HG02623 (cell line): Measurements from ENCODE around the gene PCDHGA4.
"Not testable (repeated sequence)": the region's sequence is repeated elsewhere in the genome, so short reads cannot be mapped to it uniquely, and the experiment has no call there.

Source experiments
- ATAC-seq: cut with Tn5 transposase; IDR thresholded peaks from one replicate; pipeline ENCODE4 v1.9.1; 2021; ENCODE audit warnings: moderate library complexity; ENCODE audit not compliant: unreplicated experiment

The PCDHGA4 gene

DNA sequence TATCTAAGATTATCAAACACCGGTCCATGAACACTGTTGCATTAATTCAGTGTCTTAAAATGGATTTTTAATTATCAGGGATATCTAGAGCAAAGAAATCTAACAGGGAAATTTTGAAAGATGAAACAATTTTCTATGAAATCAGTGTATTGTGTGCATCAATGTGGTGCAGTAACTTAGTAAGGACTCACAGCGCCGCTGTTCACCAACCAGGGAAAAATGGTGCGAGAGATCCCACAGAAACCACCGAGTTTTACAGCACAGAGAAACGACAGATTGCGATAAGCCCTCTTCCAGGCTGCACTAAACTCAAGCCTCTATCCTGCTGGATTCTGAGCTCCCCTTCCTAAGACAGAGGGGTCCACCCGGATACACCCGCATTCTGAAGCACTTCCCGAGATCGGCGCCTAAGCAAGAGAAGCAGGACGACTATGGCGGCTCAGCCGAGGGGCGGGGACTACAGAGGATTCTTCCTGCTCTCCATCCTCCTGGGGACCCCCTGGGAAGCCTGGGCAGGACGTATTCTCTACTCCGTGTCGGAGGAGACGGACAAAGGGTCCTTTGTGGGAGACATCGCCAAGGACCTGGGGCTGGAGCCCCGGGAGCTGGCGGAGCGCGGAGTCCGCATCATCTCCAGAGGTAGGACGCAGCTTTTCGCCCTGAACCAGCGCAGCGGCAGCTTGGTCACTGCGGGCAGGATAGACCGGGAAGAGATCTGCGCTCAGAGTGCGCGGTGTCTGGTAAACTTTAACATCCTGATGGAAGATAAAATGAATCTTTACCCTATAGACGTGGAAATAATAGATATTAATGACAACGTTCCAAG lies 27.9 kb downstream of the PCDHGA4 start, which contains the start of gene PCDHGA7:
Gene PCDHGA7 (plus strand): TSS at position 274 of the 826 bp plus-strand sequence. CDS start 158 bp downstream, at position 432.
- ATAC-seq, result no peak

DNA sequence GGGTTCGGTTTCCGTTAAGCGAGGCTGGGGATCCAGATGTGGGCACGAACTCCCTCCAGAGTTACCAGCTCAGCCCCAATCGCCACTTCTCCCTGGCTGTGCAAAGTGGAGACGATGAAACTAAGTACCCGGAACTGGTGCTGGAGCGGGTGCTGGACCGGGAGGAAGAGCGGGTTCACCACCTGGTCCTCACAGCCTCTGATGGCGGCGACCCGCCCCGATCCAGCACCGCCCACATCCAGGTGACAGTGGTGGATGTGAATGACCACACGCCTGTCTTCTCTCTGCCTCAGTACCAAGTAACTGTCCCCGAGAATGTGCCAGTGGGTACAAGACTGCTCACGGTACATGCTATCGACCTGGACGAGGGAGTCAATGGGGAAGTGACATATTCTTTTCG lies 28.5 kb downstream of the PCDHGA4 start:
- no peak for ATAC-seq

DNA sequence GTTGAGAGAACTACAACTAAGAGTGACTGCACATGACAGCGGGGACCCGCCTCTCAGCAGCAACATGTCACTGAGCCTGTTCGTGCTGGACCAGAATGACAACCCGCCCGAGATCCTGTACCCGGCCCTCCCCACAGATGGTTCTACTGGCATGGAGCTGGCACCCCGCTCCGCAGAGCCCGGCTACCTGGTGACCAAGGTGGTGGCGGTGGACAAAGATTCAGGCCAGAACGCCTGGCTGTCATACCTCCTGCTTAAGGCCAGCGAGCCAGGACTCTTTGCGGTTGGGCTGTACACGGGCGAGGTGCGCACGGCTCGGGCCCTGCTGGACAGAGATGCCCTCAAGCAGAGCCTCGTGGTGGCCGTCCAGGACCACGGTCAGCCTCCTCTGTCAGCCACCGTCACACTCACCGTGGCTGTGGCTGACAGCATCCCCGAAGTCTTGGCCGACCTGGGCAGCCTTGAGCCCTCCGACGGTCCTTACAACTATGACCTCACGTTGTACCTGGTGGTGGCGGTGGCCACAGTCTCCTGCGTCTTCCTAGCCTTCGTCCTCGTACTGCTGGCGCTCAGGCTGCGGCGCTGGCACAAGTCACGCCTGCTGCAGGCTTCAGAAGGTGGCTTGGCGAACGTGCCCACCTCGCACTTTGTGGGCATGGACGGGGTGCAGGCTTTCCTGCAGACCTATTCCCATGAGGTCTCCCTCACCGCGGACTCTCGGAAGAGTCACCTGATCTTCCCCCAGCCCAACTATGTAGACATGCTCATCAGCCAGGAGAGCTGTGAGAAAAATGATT lies 29.8 kb downstream of the PCDHGA4 start:
- ATAC-seq, result no peak

DNA sequence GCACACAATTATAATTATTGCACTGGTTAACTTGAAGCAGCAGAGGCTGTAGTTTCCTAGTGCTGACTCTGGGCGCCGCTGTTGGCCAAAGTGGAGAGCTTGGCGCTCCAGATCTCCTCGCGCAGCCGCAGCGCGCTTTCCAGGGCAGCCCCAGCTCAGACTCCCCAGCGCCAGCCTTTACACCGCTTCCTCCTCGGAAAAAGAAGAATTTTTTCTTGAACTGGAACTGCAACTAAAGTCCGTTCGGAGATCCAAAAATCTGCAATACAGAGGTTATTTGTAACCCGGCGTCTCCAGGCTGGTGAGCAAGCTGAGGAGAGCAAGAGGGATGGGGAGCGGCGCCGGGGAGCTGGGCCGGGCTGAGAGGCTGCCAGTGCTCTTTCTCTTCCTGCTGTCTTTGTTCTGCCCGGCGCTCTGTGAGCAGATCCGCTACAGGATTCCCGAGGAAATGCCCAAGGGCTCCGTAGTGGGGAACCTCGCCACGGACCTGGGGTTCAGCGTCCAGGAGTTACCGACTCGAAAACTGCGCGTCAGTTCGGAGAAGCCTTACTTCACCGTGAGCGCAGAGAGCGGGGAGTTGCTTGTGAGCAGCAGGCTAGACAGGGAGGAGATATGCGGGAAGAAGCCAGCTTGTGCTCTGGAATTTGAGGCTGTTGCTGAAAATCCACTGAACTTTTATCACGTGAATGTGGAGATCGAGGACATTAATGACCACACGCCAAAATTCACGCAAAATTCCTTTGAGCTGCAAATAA lies 32.9 kb downstream of the PCDHGA4 start, which contains the start of gene PCDHGB4:
Gene PCDHGB4 (plus strand): TSS at position 142 of the 755 bp plus-strand sequence. CDS start 187 bp downstream, at position 329.
- not testable (repeated sequence) for ATAC-seq

DNA sequence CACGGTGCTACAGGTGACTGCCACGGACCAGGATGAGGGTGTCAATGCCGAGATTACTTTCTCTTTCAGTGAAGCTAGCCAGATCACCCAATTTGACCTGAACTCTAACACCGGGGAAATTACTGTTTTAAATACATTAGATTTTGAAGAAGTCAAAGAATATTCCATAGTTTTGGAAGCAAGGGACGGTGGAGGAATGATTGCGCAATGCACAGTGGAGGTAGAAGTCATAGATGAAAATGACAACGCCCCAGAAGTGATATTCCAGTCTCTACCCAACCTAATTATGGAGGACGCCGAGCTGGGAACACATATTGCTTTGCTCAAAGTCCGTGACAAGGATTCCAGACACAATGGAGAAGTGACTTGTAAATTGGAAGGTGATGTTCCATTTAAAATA lies 33.8 kb downstream of the PCDHGA4 start:
- no peak for ATAC-seq

DNA sequence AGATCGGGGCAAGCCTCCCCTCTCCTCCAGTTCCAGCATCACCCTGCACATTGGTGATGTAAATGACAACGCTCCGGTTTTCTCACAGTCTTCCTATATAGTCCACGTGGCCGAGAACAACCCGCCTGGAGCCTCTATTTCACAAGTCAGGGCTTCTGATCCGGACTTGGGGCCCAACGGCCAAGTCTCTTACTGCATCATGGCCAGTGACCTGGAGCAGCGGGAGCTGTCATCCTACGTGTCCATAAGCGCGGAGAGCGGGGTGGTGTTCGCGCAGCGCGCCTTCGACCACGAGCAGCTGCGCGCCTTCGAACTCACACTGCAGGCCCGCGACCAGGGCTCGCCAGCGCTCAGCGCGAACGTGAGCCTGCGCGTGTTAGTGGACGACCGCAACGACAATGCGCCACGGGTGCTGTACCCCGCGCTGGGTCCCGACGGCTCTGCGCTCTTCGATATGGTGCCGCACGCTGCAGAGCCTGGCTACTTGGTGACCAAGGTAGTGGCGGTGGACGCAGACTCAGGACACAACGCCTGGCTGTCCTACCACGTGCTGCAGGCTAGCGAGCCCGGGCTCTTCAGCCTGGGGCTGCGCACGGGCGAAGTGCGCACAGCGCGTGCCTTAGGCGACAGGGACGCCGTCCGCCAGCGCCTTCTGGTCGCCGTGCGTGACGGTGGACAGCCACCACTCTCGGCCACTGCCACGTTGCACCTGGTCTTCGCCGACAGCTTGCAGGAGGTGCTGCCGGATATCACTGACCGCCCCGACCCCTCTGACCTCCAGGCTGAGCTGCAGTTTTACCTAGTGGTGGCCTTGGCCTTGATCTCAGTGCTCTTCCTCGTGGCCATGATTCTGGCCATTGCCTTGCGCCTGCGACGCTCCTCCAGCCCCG lies 34.6 kb downstream of the PCDHGA4 start:
- ATAC-seq, result no peak

DNA sequence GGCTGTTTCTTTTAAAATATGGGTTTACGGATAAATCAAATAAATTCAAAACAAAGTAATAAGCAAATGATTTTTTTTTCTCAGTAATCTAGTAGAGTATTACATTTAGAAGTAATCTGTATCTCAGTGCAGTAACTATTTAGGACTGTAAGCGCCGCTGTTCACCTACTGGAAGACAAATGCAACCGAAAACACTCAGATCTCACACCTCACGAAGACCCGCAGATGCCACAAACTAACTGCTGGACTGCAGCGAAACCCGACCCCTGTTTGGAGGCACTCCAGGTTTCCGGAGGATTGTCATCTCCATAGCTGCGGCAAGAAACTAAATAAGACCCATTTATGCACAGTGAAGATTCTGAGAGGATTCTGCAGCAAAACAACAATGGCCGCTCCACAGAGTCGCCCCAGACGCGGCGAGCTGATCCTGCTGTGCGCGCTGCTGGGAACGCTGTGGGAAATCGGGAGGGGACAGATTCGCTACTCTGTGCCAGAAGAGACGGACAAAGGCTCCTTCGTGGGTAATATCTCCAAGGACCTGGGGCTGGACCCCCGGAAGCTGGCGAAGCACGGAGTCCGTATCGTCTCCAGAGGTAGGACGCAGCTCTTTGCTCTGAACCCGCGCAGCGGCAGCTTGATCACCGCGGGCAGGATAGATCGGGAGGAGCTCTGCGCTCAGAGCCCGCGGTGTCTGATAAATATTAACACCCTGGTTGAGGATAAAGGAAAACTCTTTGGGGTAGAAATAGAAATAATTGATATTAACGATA lies 37.8 kb downstream of the PCDHGA4 start, which contains the start of gene PCDHGA8:
Gene PCDHGA8 (plus strand): TSS at position 205 of the 770 bp plus-strand sequence. CDS start 181 bp downstream, at position 386.
- no peak for ATAC-seq

DNA sequence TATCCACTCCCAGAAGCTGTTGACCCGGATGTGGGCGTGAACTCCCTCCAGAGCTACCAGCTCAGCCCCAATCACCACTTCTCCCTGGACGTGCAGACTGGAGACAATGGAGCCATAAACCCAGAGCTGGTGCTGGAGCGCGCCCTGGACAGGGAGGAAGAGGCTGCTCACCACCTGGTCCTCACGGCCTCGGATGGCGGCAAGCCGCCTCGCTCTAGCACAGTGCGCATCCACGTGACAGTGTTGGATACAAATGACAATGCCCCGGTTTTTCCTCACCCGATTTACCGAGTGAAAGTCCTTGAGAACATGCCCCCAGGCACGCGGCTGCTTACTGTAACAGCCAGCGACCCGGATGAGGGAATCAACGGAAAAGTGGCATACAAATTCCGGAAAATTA lies 38.4 kb downstream of the PCDHGA4 start:
- ATAC-seq, result no peak

DNA sequence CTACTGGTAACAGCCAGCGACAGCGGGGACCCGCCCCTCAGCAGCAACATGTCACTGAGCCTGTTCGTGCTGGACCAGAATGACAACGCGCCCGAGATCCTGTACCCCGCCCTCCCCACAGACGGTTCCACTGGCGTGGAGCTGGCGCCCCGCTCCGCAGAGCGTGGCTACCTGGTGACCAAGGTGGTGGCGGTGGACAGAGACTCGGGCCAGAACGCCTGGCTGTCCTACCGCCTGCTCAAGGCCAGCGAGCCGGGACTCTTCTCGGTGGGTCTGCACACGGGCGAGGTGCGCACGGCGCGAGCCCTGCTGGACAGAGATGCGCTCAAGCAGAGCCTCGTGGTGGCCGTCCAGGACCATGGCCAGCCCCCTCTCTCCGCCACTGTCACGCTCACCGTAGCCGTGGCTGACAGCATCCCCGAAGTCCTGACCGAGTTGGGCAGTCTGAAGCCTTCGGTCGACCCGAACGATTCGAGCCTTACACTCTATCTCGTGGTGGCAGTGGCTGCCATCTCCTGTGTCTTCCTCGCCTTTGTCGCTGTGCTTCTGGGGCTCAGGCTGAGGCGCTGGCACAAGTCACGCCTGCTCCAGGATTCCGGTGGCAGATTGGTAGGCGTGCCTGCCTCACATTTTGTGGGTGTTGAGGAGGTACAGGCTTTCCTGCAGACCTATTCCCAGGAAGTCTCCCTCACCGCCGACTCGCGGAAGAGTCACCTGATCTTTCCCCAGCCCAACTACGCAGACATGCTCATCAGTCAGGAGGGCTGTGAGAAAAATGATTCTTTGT lies 39.8 kb downstream of the PCDHGA4 start:
- not testable (repeated sequence) for ATAC-seq

DNA sequence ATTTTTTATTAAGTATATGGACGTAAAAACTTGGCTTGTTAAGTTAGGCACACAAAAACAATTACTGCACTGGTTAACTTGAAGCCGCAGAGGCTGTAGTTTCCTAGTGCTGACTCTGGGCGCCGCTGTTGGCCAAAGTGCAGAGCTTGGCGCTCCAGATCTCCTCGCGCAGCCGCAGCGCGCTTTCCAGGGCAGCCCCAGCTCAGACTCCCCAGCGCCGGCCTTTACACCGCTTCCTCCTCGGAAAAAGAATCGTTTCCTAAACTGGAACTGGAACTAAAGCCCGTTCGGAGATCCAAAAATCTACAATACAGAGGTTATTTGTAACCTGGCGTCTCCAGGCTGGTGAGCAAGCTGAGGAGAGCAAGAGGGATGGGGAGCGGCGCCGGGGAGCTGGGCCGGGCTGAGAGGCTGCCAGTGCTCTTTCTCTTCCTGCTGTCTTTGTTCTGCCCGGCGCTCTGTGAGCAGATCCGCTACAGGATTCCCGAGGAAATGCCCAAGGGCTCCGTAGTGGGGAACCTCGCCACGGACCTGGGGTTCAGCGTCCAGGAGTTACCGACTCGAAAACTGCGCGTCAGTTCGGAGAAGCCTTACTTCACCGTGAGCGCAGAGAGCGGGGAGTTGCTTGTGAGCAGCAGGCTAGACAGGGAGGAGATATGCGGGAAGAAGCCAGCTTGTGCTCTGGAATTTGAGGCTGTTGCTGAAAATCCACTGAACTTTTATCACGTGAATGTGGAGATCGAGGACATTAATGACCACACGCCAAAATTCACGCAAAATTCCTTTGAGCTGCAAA lies 43.1 kb downstream of the PCDHGA4 start, which contains the start of gene PCDHGB5:
Gene PCDHGB5 (plus strand): TSS at position 192 of the 796 bp plus-strand sequence. CDS start 181 bp downstream, at position 373.
- ATAC-seq, result peak; percentile 72

DNA sequence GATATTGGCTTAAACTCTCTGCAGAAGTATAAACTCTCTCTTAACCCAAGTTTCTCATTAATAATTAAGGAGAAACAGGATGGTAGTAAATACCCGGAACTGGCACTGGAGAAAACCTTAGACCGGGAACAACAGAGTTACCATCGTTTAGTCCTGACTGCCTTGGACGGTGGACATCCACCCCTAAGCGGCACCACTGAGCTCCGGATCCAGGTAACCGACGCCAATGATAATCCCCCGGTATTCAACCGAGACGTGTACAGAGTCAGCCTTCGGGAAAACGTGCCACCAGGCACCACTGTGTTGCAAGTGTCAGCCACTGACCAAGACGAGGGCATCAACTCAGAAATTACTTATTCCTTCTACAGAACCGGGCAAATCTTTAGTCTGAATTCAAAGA lies 43.8 kb downstream of the PCDHGA4 start:
- ATAC-seq, result no peak

DNA sequence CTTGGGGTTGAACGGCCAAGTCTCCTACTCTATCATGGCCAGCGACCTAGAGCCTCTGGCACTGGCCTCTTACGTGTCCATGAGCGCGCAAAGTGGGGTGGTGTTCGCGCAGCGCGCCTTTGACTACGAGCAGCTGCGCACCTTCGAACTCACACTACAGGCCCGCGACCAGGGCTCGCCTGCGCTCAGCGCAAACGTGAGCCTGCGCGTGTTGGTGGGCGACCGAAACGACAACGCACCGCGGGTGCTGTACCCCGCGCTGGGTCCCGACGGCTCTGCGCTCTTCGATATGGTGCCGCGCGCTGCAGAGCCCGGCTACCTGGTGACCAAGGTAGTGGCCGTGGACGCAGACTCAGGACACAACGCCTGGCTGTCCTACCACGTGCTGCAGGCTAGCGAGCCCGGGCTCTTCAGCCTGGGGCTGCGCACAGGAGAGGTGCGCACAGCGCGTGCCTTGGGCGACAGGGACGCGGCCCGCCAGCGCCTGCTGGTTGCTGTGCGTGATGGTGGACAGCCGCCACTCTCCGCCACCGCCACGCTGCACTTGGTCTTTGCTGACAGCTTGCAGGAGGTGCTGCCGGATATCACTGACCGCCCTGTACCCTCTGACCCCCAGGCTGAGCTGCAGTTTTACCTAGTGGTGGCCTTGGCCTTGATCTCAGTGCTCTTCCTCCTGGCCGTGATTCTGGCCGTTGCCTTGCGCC lies 44.9 kb downstream of the PCDHGA4 start:
- ATAC-seq, result no peak

DNA sequence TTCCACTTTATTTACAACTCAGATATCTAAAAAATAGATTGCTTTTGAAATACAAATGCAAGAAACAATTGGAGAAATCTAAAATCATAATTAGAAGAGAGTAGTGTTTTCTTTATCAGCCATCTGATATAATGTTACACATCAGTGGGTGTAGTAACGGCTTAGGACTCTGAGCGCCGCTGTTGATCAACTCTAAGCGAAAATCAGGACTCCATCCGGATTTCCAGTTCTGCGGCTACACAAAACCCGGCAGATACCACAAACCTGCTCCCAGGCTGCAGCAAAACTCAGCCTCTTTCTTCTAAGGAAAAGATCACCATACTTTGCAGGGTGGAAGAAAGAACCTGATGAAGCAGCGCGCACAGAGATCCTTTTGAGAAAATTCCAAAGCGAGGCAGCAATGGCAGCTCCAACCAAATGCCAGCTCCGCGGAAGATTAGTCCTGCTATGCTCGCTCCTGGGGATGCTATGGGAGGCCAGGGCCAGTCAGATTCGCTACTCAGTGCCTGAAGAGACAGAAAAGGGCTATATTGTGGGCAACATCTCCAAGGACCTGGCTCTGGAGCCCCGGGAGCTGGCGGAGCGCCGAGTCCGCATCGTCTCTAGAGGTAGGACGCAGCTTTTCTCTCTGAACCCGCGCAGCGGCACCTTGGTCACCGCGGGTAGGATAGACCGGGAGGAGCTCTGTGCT lies 47.9 kb downstream of the PCDHGA4 start, which contains the start of gene PCDHGA9:
Gene PCDHGA9 (plus strand): TSS at position 226 of the 691 bp plus-strand sequence. CDS start 175 bp downstream, at position 401.
- ATAC-seq, result no peak

DNA sequence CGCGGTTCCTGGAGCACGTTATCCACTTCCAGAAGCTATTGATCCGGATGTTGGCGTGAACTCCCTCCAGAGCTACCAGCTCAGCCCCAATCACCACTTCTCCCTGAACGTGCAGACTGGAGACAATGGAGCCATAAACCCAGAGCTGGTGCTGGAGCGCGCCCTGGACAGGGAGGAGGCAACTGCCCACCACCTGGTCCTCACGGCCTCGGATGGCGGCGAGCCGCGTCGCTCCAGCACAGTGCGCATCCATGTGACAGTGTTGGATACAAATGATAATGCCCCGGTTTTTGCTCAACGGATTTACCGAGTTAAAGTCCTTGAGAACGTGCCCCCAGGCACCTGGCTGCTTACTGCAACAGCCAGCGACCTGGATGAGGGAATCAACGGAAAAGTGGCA lies 48.6 kb downstream of the PCDHGA4 start:
- ATAC-seq, result no peak
